Activated naive CD4-positive, alpha-beta T cell treated with anti-CD3 and anti-CD28 coated beads, Interleukin-2, amount 10 ng/mL, durations not matched to agents 7 days and 5 days (primary cell): ENCODE results near the gene DOCK2.

Experiments used
- CTCF ChIA-PET: fragments of 350-600 bp; sonication (Branson Sonifier 250); formaldehyde crosslinking; loops from one replicate; lab custom pipeline; 2021; ENCODE audit warnings: antibody characterized with exemption; lab: Charles Lee
- DNase-seq: peaks from one replicate; pipeline ENCODE4 v3.0.0-alpha.2; 2020
- H3K27ac Mint-ChIP-seq: one replicate; pipeline ENCODE4 v1.8.0; 2021; ENCODE audit warnings: mild to moderate bottlenecking, moderate library complexity, mixed read lengths
- H3K27me3 Mint-ChIP-seq: one replicate; pipeline ENCODE4 v1.8.0; 2021; ENCODE audit warnings: mild to moderate bottlenecking, mixed read lengths
- H3K36me3 Mint-ChIP-seq: one replicate; pipeline ENCODE4 v1.8.0; 2021; ENCODE audit warnings: mixed read lengths
- H3K4me1 Mint-ChIP-seq: one replicate; pipeline ENCODE4 v1.8.0; 2021; ENCODE audit warnings: mixed read lengths
- H3K4me3 Mint-ChIP-seq: one replicate; pipeline ENCODE4 v1.8.0; 2021; ENCODE audit warnings: mild to moderate bottlenecking, moderate library complexity, mixed read lengths
- H3K9me3 Mint-ChIP-seq: one replicate; pipeline ENCODE4 v1.8.0; 2021; ENCODE audit warnings: mixed read lengths

The DOCK2 gene

GRCh38 chr5:170105642-170106611, 468.9 kb downstream of the DOCK2 start, which contains the start of gene FOXI1:
TSS of gene FOXI1 (plus strand) at chr5:170105897. CDS start at chr5:170105958, 61 bp downstream.
- H3K4me1 Mint-ChIP-seq, result no peaks in the 10 kb centered on the region
- no peak within 1 kb of the TSS for H3K27ac Mint-ChIP-seq
- peak; percentile 2 for DNase-seq
- peaks cover 46% of the 10 kb centered on the region for H3K27me3 Mint-ChIP-seq
- H3K36me3 Mint-ChIP-seq, result no peaks in the 10 kb centered on the region
- CTCF ChIA-PET, result no interaction called here
- H3K4me3 Mint-ChIP-seq, result no peak within 1 kb of the TSS
- H3K9me3 Mint-ChIP-seq, result no peaks in the 10 kb centered on the region

GRCh38 chr5:170107674-170108073, 470.6 kb downstream of the DOCK2 start:
- Mint-ChIP-seq H3K4me3 (no peak overlapping the region), H3K9me3 (no peaks in the 10 kb centered on the region), H3K27me3 (peaks cover 56% of the 10 kb centered on the region), H3K36me3 (no peaks in the 10 kb centered on the region), H3K27ac (no peak overlapping the region), H3K4me1 (no peaks in the 10 kb centered on the region)
- DNase-seq, result no peak
- CTCF ChIA-PET, result no interaction called here

DNA sequence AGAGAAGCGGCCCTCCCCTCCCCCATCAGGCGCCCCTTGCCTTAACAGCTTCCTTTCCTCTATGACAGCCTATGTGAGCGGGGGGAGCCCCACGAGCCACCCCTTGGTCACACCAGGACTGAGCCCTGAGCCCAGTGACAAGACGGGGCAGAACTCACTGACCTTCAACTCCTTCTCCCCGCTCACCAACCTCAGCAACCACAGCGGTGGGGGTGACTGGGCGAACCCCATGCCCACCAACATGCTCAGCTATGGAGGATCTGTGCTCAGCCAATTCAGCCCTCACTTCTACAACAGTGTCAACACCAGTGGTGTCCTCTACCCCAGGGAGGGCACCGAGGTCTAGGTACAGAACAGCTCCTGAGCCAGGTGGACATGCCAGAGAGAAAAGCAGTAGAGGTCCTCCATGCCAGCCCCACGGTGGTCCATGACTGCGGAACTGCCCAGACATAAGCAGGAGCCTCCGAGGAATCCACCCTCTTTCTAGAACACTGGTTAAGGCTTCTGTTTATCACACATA, 471.3 kb downstream of the DOCK2 start:
- Mint-ChIP-seq H3K27me3 (peaks cover 56% of the 10 kb centered on the region), H3K9me3 (no peaks in the 10 kb centered on the region), H3K27ac (no peak overlapping the region), H3K4me3 (no peak overlapping the region), H3K36me3 (no peaks in the 10 kb centered on the region), H3K4me1 (no peaks in the 10 kb centered on the region)
- CTCF ChIA-PET, result no interaction called here
- DNase-seq, result no peak

GRCh38 chr5:170109059-170110031, 472.3 kb downstream of the DOCK2 start:
- Mint-ChIP-seq H3K27ac (no peak overlapping the region), H3K4me3 (no peak overlapping the region), H3K36me3 (no peaks in the 10 kb centered on the region), H3K9me3 (no peaks in the 10 kb centered on the region), H3K27me3 (peaks cover 51% of the 10 kb centered on the region), H3K4me1 (no peaks in the 10 kb centered on the region)
- CTCF ChIA-PET, result interaction anchor here (1.3 kb wide), 1 partner anchor 8 kb away, joined by 6 read pairs; no protein-coding TSS in a partner anchor
- DNase-seq, result no peak

DNA sequence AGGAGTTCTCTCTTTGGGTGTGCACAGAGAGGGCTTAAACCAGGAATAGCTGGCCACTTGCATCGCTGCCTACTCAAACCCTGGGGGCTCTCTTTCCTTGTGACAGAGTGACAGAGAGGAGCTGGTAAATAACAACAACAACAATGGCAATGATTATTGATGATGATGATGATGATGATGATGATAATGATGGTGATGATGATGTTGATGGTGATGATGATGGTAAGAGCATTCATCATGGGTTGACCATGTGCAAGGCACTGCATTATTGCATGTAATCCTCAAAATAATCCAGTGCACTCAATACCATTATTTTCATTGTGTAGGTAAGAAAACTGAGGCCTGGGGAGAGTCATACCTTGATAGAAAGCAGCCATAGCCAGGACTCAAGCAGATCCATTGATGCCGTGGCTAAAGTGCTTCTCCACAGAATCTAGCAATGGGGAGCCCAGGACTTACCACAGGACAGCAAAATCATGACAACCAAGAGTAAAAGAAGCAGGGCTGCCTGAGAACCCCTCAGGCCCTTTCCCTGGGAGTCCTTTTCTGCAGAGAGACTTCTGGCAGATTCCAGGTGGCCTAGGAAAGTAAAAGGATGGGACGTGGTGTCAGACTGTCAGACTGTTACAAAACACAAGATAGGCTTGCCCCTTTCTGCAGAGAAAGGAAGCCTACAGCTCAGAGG, 473.5 kb downstream of the DOCK2 start:
- no peaks in the 10 kb centered on the region for H3K9me3 Mint-ChIP-seq
- no peak overlapping the region for H3K4me3 Mint-ChIP-seq
- CTCF ChIA-PET, result interaction anchor here (1.3 kb wide), 1 partner anchor 9 kb away, joined by 6 read pairs; no protein-coding TSS in a partner anchor
- no peaks in the 10 kb centered on the region for H3K4me1 Mint-ChIP-seq
- DNase-seq, result no peak
- H3K27me3 Mint-ChIP-seq, result peaks cover 41% of the 10 kb centered on the region
- H3K36me3 Mint-ChIP-seq, result no peaks in the 10 kb centered on the region
- H3K27ac Mint-ChIP-seq, result peak overlapping the region; percentile 19

GRCh38 chr5:170111088-170111785, 474.2 kb downstream of the DOCK2 start:
- DNase-seq, result no peak
- H3K4me1 Mint-ChIP-seq, result no peaks in the 10 kb centered on the region
- no peak overlapping the region for H3K27ac Mint-ChIP-seq
- CTCF ChIA-PET, result interaction anchor here (1.3 kb wide), 1 partner anchor 10 kb away, joined by 4 read pairs; no protein-coding TSS in a partner anchor
- H3K36me3 Mint-ChIP-seq, result no peaks in the 10 kb centered on the region
- H3K4me3 Mint-ChIP-seq, result no peak overlapping the region
- H3K27me3 Mint-ChIP-seq, result peaks cover 37% of the 10 kb centered on the region
- H3K9me3 Mint-ChIP-seq, result no peaks in the 10 kb centered on the region

- Mint-ChIP-seq H3K4me1 (no peaks in the 10 kb centered on the region), H3K27ac (no peak overlapping the region), H3K27me3 (peaks cover 33% of the 10 kb centered on the region), H3K4me3 (no peak overlapping the region), H3K9me3 (no peaks in the 10 kb centered on the region), H3K36me3 (no peaks in the 10 kb centered on the region)
- DNase-seq, result no peak
- CTCF ChIA-PET, result interaction anchor here (1.3 kb wide), 1 partner anchor 13 kb away, joined by 3 read pairs; no protein-coding TSS in a partner anchor
These were observed 475.9 kb downstream of the DOCK2 start for GRCh38 chr5:170112876-170113521.

DNA sequence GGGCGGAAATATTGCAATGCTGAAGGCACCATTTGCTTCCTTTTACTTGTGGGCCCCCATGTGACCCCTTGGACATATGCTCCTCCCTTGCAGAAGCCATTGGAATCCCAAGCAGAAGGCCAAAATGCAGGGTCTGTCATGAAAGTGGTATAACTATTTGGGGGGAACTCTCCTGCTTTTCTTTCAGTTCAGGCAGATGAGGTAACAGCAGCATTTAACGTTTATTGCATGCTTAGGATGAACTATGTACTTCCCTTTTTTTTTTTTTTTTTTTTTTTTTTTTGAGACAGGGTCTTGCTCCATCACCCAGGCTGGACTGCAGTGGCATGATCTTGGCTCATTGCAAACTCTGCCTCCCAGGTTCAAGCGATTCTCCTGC, 476.4 kb downstream of the DOCK2 start:
- DNase-seq, result no peak
- no peaks in the 10 kb centered on the region for H3K4me1 Mint-ChIP-seq
- H3K27me3 Mint-ChIP-seq, result peaks cover 29% of the 10 kb centered on the region
- H3K4me3 Mint-ChIP-seq, result no peak overlapping the region
- no peaks in the 10 kb centered on the region for H3K36me3 Mint-ChIP-seq
- H3K27ac Mint-ChIP-seq, result no peak overlapping the region
- CTCF ChIA-PET, result no interaction called here
- no peaks in the 10 kb centered on the region for H3K9me3 Mint-ChIP-seq

- no peaks in the 10 kb centered on the region for H3K4me1 Mint-ChIP-seq
- H3K36me3 Mint-ChIP-seq, result no peaks in the 10 kb centered on the region
- H3K9me3 Mint-ChIP-seq, result no peaks in the 10 kb centered on the region
- peaks cover 33% of the 10 kb centered on the region for H3K27me3 Mint-ChIP-seq
- H3K4me3 Mint-ChIP-seq, result no peak overlapping the region
- DNase-seq, result no peak
- CTCF ChIA-PET, result no interaction called here
- H3K27ac Mint-ChIP-seq, result no peak overlapping the region
These were observed 477.2 kb downstream of the DOCK2 start for GRCh38 chr5:170114271-170114670.

DNA sequence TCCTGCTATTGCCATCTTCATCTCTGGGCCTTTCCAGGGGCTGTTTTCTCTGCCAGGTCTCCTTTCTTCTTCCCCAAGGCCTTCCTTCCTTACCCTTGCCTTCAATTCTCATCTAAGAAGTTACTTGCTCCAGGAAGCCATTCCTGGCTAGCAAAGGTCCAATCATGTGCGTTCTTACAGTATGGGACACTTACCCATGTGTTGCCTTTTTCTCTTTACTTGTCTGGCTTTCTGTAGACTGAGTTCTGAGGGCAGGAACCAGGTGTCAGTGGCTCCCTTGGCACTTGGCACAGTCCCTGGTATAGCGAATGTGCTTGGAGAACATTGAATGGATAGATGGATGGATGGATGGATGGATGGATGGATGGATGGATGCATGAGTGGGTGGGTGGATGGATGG, 478.9 kb downstream of the DOCK2 start:
- H3K27me3 Mint-ChIP-seq, result peaks cover 25% of the 10 kb centered on the region
- CTCF ChIA-PET, result no interaction called here
- no peak overlapping the region for H3K27ac Mint-ChIP-seq
- no peaks in the 10 kb centered on the region for H3K4me1 Mint-ChIP-seq
- H3K9me3 Mint-ChIP-seq, result no peaks in the 10 kb centered on the region
- DNase-seq, result no peak
- no peak overlapping the region for H3K4me3 Mint-ChIP-seq
- no peaks in the 10 kb centered on the region for H3K36me3 Mint-ChIP-seq

GRCh38 chr5:170117736-170118135, 480.7 kb downstream of the DOCK2 start:
- H3K36me3 Mint-ChIP-seq, result no peaks in the 10 kb centered on the region
- H3K27ac Mint-ChIP-seq, result no peak overlapping the region
- H3K9me3 Mint-ChIP-seq, result no peaks in the 10 kb centered on the region
- DNase-seq, result no peak
- no peaks in the 10 kb centered on the region for H3K4me1 Mint-ChIP-seq
- CTCF ChIA-PET, result interaction anchor here (0.9 kb wide), 1 partner anchor 66 kb away, joined by 3 read pairs; no protein-coding TSS in a partner anchor
- H3K27me3 Mint-ChIP-seq, result peaks cover 20% of the 10 kb centered on the region
- no peak overlapping the region for H3K4me3 Mint-ChIP-seq

DNA sequence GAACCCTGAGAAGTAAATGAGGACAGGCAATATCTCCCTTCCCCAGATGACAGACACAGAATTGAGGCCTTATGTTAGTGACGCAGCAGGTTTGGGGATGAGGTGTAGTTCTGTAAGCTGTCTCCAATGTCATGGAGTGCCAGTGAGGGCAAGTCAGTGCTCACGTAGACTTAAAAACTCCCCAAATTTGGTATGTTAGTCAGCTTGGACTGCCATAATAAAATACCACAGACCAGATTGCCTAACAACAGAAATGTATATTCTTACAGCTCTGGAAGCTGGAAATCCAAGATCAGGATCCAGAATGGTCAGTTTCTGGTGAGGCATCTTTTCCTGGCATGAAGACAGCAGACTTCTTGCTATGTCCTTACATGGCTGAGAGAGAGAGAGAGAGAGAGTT, 483.5 kb downstream of the DOCK2 start:
- H3K4me1 Mint-ChIP-seq, result no peaks in the 10 kb centered on the region
- H3K27me3 Mint-ChIP-seq, result peaks cover 31% of the 10 kb centered on the region
- H3K36me3 Mint-ChIP-seq, result no peaks in the 10 kb centered on the region
- no peak overlapping the region for H3K4me3 Mint-ChIP-seq
- H3K27ac Mint-ChIP-seq, result no peak overlapping the region
- H3K9me3 Mint-ChIP-seq, result no peaks in the 10 kb centered on the region
- CTCF ChIA-PET, result no interaction called here
- no peak for DNase-seq
